ENCODE data around the gene IL17RB. TPM values are rescaled to one million over a fixed set of nuclear protein-coding genes. Genes with fewer than 3 reads are reported as not detected.
A peak's percentile ranks its signal among the peaks of the same experiment; 100 is the strongest.

Gene IL17RB
- polyA plus RNA-seq, 2 of the 4 experiments (the other 2 are of a cell fraction): 1.9 to 2.2 TPM

DNA sequence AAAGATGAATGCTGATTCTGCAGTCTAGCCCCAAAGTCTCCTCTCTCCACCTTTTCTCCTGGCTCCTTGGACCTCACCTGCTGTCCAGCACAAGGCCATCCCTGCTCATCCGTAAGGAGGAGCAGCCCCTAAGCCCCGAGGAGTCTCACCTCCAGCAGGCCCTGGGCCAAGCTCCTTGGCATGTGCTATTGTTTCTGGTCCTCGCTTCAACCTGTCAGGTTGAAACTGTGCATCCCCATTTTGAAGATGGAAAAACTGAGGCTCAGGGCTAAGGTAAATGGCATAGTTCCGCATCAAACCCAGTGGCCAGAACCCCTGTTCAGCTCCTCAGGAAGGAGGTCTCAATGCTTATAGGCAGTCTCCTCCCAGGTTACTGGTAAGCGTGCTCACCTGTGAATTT, 26.3 kb upstream of the IL17RB start:
- Histone ChIP-seq H3K4me1 (no peaks in the 10 kb centered on the region), H3K4me3 (no peak overlapping the region), H3K4me2 (no peak overlapping the region), H3K9me3 (no peaks in the 10 kb centered on the region), H3K27ac (no peak overlapping the region)
- POLR2A ChIA-PET: no interaction called here
- 66% methylated on average over 4 of the region's 5 CpGs for WGBS (ENCODE audit: missing lambda C conversion rate)
- CTCF ChIA-PET: interaction anchor here (1.1 kb wide), 1 partner anchor 25 kb away, joined by 4 read pairs; no protein-coding TSS in a partner anchor
- FAIRE-seq (no peak), ATAC-seq (no peak), DNase-seq (ENCODE audit: low read depth in 1 of 2, low spot score in 1 of 2) (no peak)
- TF ChIP-seq HES2 (IDR thresholded peaks at IDR 0.05) (no peak), JUNB (IDR thresholded peaks at IDR 0.05) (no peak), ZNF302 (CRISPR knock-in tag; IDR thresholded peaks at IDR 0.05) (no peak), EP300 (IDR thresholded peaks at IDR 0.05) (no peak)

GRCh38 chr3:53820756-53821580, 25.4 kb upstream of the IL17RB start:
- DNase-seq (ENCODE audit: low read depth in 1 of 2, low spot score in 1 of 2) (no peak), FAIRE-seq (no peak), ATAC-seq (no peak)
- ChIA-PET CTCF (interaction anchor here (1.1 kb wide), 2 partner anchors 14 to 24 kb away, joined by 3 to 4 read pairs; no protein-coding TSS in a partner anchor), POLR2A (no interaction called here)
- no peaks in the 10 kb centered on the region for H3K4me1 ChIP-seq
- no peaks in the 10 kb centered on the region for H3K9me3 ChIP-seq
- no peak overlapping the region for H3K27ac ChIP-seq
- no peak for TF ChIP-seq ZC3H11A (IDR thresholded peaks at IDR 0.05)
- TF ChIP-seq MAFK (IDR thresholded peaks at IDR 0.05; ENCODE audit: partially characterized antibody): no peak
- TF ChIP-seq FOSL2 (IDR thresholded peaks at IDR 0.05): no peak
- TF ChIP-seq FOSL2 (CRISPR knock-in tag; IDR thresholded peaks at IDR 0.05): no peak
- no peak for TF ChIP-seq KDM5A (IDR thresholded peaks at IDR 0.05)
- no peak for TF ChIP-seq HOXB13 (CRISPR knock-in tag; IDR thresholded peaks at IDR 0.05; ENCODE audit: low read depth)
- no peak for TF ChIP-seq HDAC2 (IDR thresholded peaks at IDR 0.05)
- TF ChIP-seq USF2 (IDR thresholded peaks at IDR 0.05): no peak
- TF ChIP-seq ZNF302 (CRISPR knock-in tag; IDR thresholded peaks at IDR 0.05): no peak
- WGBS (ENCODE audit: missing lambda C conversion rate): 74% methylated on average over 8 of the region's 21 CpGs
- H3K4me3 ChIP-seq: no peak overlapping the region
- H3K4me2 ChIP-seq: no peak overlapping the region

DNA sequence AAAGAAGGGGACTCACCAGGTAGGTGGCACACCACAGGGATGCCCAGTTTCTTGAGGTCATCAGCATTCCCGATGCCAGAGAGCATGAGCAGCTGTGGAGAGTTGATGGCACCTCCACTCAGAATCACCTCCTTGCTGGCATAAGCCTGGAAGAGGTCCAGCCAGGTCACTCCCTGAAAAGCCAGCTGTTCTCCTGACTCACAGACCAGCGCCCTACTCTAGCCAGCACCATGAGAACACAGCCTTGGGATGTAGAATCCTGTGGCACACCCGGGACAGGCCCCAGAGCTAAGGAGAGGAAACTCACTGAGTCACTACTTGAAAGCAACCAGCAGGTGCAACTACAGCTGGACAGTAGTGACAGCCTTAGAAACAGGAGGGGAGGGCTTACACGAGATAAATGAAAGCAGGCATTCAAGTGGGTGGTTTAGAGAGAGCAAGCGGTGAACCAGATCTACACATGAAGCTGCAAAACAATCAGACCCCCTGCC, 24.7 kb upstream of the IL17RB start:
- no peak overlapping the region for H3K27ac ChIP-seq
- no peaks in the 10 kb centered on the region for H3K4me1 ChIP-seq
- no peak overlapping the region for H3K4me2 ChIP-seq
- ATAC-seq (peak; percentile 36 to 52; a peak in 5 of 6 replicates), FAIRE-seq (no peak), DNase-seq (ENCODE audit: low read depth in 1 of 2, low spot score in 1 of 2) (no peak)
- no peaks in the 10 kb centered on the region for H3K9me3 ChIP-seq
- ChIA-PET POLR2A (no interaction called here), CTCF (interaction anchor here (1.1 kb wide), 1 partner anchor 15 kb away, joined by 3 read pairs; no protein-coding TSS in a partner anchor)
- 62% methylated on average over 3 of the region's 5 CpGs for WGBS (ENCODE audit: missing lambda C conversion rate)
- no peak overlapping the region for H3K4me3 ChIP-seq
- TF ChIP-seq FOXS1 (CRISPR knock-in tag; IDR thresholded peaks at IDR 0.05) (no peak), CTCF (IDR thresholded peaks at IDR 0.05) (no peak), CEBPB (IDR thresholded peaks at IDR 0.05) (no peak), HDAC2 (IDR thresholded peaks at IDR 0.05) (no peak), NPAS2 (CRISPR knock-in tag; IDR thresholded peaks at IDR 0.05; ENCODE audit: borderline replicate concordance) (no peak), PBX3 (IDR thresholded peaks at IDR 0.05) (no peak)
